Effector CD4-positive, alpha-beta T cell (primary cell): ENCODE data around the gene GDF9.
"Not testable (repeated sequence)": the region's sequence is repeated elsewhere in the genome, so short reads cannot be mapped to it uniquely, and the experiment has no call there.

Experiments used
- DNase-seq: peaks from one replicate; pipeline ENCODE4 v3.0.0-alpha.2; 2020

Gene GDF9

DNA sequence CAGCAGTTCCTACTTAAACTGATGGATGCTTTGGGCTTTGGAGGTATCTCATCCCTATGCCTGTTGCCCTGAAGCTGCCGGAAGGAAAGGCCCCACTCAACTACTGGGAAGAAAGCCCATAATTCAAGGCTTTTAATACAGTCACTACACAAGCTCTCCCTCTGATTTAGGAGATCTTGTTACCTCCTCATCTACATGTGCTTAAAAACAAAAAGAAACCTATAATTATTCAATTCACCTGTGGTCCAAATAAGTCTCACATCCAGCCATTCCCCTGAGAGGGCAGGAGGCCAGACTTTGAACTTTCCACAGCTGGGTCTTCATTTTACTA is 6.5 kb upstream of the GDF9 start:
- DNase-seq: no peak

DNA sequence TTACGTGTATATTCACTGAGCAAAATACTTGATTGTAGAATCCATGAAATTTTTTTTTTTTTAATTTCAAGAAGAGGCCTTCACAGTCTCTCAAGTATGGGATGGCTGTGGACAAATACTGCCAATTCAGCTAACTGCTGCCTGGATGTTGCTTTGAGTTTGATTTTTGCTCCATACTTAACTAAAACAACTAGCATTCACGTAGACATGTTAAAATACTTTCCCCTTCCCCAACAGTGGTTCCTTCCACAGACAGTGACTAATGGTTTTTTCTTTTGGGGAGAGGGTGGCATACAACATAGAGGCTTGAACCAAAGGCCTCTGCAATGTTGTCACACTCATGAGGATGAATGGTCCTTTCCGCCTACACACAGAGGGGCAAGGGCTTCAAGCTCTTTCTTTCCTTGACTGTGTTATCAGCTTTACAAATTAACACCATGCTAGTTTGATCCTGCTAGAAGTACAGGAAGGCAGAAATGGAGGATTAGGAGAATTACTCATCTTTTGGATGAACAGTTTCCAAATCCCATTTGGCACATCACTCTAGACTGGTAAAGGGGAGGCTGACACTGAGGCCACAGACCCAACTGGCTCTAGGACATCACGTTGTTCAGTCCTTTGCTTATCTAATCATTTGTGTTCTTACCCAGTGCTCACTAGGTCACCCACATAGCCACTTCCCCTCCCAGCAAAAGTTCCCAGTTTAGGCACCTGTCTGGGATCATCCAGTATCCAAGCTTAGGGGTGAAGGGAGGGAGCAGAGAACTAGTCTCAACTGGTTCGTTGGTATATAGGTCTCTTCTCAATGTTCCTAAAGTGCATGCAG is 5.4 kb upstream of the GDF9 start:
- DNase-seq: no peak

DNA sequence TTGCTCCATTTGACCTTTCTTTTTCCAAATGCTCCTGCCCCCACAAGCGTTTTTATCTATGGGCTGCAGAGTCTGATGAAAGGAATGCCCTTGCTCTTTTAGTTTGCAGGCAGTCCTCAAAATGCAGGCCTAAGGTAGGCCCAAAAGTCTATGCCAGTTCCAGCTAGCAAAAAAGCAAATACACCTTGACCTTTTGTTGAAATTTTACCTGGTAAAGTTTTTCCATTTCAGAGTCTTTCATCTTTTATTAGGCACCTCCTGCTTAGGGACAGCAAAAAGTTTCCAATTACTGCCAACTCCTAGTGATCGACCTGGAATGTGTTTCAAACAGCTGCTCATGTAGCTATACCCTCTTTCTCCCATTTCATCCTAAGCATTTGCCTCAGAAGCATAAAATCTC is 4.5 kb upstream of the GDF9 start:
- DNase-seq: no peak

DNA sequence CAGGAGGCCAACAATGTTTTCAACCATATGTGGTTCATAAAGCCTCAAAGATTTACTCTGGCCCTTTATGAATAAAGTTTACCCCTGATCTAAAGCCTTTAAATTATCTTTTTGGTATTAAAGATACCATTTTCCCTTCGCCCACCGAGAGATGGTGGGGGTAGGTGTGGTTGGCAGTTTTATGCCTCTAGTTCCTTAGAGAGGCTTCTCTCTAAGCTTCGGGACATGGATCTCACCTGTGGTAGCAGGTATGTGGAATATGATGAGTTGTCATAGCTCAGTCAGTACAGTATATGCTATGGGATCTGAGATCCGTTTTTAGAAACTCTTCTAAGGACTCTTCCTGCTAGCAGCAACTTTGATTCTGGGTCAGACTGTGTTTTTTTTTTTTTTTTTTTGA is 2.5 kb upstream of the GDF9 start:
- no peak for DNase-seq

DNA sequence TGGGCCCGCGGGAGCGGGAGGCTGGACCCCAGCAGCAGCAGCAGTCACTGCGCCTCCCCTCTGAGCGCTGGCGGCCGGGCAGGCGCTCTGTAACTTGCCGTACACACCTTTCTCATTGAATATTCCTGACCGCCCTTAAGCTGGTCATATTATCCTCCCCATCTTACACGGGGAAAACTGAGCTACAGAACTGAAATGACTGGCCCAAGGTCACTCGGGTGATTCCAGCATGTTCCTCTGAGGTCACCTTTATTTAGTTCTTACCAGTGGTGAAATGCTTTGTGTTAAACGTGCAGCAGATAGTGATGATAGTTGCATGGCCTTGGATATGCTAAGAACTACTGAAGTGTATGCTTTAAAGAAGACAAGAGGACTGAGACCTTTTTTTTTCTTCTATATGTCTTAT is 780 bp upstream of the GDF9 start:
- no peak for DNase-seq

DNA sequence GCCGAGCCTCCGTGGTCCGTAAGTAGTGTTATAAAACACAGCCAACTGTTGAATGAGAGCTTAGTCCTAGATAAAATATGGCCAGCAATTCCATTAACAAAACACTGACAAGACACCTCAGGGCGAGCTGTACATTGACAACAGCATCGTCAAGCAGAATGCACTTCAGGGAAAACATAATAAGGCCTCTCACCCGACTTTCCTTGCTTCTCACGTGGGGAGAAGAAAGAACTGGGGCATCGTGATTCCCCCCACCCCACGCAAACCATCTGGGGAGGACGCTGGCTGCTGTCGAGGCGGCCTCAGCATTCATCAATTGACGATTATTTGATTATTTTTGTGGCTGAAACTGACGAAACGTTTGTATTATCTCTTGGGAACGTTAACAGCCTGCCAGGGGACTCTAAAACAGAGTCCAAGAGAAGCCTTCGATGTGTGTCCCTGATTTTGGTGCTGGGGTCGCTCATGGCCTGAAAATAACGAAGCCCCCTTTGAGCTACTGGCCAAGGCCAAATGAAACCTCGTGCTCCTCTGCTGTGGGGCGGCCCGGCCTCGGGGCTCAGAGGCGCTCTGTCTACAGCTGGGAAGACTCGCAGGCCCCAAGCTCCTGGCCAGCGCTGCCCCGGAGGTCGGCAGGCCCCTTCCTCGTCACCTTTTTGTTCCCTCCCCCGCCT is 464 bp downstream of the GDF9 start:
- DNase-seq: no peak

DNA sequence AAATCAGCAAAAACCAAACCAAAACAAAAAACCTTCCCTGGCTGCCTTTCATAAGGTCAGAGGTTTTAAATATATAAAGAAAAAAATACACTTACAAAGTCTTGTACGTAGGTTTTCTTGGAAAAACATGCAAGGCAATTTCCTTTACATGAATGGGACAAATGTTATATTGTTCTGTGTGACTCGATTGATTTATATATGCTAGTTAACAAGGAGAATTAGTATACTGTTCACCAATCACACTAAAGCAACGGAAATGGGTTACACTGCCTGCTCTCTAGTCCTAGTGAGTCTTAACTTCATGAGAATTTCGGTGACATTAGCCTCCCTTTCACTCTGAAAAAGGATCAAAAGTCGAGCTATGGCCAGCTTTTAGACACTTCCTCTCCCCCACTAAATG is 5.5 kb downstream of the GDF9 start:
- no peak for DNase-seq

DNA sequence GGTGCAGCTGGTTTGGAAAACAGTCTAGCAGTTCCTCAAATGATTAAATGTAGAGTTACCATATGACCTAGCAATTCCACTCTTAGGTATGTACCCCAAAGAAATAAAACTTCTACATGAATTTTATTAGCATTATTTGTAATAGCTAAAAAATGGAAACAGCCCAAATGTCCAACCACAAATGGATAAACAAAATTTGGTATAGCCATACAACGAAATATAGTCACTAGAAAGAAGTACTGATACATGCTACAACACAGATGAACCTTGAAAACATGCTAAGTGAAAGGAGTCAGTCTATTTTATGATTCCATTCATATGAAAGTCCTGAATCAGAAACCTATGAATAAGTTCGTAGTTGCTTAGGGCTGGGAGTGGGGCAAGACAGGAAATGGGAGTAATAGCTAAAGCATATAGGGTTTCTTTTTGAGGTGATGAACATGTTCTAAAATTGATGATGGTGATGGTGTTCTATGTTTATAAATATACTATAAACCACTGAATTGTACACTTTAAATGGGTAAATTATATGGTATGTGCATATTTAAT is 6.3 kb downstream of the GDF9 start:
- DNase-seq: no peak

DNA sequence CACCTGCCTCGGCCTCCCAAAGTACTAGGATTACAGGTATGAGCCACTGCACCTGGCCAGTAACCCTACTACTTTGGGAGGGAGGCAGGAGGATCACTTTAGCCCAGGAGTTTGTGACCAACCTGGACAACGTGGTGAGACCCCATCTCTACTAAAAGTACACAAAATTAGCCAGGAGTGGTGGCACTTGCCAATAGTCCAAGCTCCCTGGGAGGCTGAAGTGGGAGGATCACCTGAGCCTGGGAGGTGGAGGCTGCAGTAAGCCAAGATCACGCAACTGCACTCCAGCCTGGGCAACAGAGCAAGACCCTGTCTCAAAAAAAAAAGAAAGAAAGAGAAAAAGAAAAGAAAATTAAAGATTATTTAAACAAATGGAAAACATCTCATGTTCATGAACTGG is 10.3 kb downstream of the GDF9 start:
- DNase-seq: no peak

DNA sequence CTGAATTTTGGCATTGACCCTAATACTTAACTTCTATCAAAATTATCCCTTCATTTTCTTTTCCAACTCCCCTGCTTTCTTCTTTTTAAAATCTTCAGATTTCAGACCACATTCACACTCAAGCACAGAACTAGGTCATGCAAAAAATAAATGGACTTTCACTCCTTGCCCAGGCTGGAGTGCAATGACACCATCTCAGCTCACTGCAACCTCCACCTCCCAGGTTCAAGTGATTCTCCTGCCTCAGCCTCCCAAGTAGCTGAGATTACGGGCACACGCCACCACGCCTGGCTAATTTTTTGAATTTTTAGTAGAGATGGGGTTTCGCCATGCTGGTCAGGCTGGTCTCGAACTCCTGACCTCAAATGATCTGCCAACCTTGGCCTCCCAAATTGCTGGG is 11.3 kb downstream of the GDF9 start:
- DNase-seq: not testable (repeated sequence)

DNA sequence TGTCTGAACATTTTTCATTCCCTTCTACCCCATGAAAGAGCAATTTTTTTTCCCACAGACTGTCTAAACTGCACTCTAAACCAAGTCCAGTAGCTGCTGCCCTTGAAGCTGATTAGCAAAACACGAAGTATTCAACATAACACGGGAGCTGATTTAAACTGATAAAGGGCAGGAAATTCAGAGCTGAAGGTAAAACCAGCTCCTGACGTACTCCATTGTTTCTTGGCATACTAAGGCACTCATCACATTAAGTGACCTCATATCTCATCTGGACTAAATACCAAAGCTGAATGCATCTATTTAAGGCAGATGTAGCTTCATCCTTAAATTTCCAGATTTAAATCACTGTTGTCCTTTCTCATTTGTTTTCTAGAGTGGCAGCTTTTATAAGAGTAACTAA is 12.0 kb downstream of the GDF9 start:
- DNase-seq: no peak

DNA sequence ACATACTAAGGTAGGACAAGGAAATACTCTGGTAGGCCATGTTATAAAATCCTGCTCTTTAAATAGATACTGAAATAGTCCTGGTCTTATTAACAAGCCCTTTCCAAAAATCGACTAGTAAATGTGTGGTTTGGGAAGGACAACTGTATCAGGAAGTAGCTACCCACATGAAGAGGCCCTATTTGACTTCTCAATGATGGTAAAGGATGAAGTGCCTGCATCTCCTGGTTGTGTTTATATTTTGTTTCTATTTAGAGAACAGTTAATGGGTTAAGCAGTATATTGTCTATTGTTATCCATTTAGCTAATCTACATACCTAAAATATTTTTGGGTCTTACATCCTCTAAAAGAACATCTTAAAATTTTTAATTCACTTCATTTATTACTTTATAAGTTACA is 12.5 kb downstream of the GDF9 start:
- DNase-seq: no peak

DNA sequence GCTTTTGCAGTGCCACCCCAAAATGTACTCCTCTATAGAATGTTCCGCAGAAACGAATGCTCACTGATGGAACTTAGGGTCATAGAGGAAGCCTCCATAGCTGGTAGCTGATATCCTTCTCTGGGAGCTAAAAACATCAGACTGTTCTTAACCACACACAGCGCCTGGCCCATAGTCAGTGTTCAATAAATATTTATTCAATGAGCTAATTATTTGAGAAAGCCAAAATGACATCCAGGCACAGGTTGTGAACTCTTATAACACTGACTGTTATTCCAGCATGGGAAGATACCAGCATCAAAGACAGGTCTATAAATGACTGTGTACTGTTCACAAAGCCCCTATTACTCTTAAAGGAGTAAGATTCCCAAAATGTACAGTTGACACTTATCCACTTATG is 12.9 kb downstream of the GDF9 start:
- DNase-seq: no peak

DNA sequence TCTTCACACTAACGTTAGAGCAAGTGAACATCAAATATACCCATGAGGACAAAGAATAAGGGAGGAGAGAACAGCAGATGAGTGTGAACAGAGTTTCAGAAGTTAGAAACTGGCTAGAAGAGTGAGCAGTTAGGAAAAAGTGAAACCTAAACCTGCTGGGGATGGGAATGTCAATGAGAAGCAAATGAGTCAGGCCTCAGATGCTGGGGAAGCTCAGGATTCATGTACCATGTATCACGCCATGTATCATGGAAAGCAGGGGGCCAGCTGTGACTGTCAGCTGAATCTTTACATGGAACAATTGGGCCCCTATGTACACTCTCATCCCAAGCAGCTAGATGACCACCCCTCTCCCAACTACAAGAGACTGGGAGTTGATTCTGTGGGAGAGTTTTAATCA is 16.2 kb downstream of the GDF9 start:
- DNase-seq: no peak

DNA sequence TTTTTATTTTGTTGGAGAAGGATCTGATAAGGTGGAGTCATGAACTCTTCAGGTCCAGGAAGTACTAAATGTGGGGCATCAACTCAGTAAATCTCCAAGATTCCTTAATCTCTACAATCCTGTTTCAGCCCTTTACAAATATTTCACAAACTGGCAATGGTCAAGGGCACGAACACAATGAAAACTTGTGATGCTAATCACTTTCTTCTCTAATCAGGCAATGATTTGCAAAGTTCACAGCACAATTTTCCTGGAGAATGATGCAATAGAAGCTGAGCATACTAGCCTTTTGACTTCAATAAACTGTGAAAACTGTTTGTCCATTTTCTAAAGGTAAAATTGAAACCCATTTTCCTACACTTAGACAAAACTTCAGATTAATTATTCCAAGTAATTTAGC is 16.9 kb downstream of the GDF9 start:
- DNase-seq: no peak

DNA sequence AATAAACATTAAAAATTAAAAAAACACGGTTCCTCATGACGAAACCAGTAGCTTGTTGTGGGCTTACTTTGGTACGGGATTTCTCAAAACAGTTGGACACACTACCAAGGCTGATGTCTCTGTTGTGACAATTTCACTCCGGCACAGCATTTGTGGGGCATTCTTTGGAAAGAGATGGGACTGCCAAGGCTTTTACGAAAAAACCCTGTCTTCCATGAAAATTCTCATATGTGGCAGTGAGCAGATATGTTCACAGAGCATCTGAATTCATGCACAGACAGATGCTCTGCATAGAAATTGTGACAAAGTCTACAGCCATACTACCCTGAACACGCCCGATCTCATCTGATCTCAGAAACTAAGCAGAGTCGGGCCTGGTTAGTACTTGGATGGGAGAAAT is 18.0 kb downstream of the GDF9 start:
- DNase-seq: no peak

DNA sequence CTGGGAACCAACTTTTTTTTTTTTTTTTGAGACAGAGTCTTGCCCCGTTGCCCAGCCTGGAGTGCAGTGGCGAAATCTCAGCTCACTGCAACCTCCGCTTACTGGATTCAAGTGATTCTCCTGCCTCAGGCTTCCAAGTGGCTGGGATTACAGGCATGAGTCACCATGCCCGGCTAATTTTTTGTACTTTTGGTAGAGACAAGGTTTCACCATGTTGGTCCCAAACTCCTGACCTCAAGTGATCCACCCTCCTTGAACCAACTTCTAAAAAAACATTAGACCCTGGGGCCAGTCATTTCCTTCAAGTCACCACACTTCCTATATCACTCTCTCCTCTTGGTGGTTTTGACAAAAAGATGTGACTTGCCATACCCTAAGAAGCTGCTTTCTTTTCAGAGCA is 25.0 kb downstream of the GDF9 start:
- no peak for DNase-seq

DNA sequence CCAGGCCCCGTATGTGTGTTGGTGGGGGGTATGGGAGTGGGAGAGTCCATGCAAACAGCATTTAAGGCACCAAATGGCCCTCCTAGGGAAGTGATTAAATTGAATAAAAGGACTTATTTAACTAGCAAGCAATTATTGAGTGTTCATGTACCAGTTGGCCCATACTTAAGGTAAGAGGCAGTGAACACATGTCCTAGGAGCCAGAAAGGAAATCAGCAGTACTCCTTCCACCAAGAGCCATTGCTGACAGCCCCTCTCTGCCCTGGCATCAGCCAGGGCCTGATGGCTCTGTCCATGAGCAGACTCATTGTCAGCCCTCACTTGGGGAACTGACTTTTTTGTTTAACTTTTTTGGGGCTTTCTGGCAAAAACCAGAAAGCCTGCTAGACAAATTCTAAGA is 25.4 kb downstream of the GDF9 start:
- no peak for DNase-seq

DNA sequence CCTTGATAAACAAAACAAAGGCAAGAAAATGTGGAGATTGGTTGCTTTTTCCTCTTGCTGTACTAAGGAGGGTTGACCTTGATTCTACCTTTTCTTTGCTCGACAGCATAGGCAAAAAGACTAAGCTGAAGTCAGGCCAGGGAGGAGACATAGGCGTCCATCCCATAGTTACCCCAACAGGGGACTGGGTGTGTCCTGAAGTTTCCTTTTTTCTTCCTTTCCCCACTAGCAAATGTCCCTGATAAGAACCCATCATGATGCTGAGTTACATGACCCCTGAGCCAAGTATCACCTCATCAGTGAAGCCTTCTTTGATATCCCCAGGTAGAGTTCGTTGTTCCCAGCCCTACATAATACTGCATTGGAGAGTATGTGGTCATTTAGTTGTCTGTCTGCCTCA is 26.0 kb downstream of the GDF9 start:
- DNase-seq: no peak

DNA sequence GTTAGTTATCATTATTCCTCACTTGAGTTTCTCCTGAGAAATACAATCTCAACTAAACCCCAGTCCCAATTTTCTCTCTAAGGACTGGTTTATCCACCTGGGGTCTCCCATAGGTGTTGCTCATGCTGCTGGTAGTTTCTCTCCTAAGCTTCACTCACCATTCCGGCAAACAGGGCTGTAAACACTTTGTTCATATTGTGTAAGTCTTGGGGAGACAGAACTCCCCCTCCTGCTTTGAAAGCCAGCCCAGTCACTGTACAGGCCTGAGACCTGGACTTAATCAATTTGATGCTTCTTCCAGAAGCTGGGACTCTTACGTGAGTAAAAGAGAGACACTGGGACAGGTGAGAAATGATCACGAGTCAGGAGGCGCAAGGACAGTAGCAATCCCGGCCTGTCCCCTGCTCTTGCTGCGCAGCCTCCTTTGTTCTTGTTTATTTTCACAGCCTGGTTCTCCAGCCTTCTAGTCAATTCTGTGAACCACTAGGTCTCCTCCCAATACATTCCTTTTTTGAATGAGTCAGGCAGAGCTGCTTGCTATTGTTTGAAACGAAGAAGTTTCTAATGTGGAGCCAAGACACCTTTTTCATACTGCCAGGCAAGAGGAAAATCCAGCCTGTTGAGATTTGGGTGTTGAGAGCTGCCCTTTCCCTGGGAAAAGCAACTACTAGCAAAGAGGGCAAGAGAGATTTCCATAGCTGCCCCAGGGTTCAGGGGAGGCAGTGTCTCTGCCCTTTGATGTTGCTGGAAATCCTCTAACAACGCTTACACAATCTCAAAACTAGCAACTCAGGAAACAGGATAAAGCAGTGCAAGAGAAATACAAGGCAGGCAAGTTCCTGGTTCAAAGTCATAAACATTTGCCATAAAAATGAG is 26.6 kb downstream of the GDF9 start:
- no peak for DNase-seq

DNA sequence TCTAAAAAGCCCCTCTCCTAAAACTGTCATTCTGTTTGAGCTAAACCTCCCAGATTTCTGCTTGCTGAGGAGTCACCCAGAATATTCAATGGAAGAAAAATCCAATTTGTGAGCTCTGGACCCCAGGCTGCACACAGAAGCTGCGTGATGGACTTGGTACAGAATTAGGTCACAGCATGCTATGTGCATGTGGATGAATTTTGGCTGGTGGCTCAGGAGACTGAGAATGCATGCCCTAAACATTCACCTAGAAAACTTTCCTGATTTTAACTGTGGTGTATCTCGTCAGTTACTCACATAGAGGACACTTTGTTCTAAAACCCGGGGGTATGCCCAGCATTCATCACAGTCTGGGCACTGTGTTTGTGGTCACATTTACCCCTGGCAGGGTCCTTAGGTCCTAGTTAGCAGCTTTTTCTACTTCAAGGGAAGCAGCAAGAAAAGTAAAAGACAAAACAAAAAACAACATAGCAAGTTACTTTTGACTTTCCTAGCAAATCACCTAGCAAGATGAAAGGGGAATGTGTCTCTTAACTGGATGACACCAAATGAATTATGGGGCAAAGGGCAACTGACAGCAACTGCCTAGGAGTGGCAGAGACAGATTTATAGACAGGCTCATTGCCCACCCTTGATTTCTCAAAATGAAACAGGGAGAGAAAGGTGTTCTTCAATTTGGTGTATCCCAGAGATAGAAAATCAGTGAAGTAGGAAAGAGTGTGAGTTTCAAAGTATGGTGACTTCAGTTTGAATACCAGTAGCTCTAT is 27.6 kb downstream of the GDF9 start:
- DNase-seq: no peak

DNA sequence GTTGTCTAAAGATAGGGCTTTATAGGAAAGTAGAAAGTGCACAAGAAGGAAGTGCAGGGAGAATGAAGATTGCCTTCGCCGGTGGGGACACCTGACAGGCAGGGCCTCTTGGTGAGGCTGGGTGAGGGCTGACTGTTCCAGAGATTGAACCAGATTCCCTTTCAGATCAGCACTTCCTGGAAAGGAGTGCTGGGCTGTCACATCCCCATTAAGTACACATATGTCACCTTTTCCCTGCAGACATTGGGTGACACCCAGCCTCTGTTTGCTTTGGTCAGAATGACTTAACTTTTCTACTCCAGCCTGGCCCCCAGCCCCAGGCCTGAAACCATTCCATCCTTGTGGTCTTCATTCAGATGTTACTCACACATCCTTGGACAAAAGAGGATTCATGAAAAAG is 28.4 kb downstream of the GDF9 start:
- no peak for DNase-seq

DNA sequence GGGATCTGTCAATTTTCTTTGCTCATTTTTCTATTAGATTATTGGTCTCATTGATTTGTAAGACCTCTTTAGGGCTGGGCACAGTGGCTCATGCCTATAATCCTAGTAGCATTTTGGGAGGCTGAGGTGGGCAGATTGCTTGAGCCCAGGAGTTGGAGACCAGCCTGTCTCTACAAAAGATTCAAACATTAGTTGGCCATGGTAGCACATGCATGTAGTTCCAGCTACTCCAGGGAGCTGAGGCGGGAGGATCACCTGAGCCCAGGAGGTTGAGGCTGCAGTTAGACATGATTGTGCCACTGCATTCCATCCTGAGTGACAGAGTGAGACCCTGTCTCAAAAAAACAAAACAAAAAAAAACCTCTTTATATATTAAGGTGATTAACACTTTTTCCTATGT is 29.4 kb downstream of the GDF9 start:
- no peak for DNase-seq
